ENCODE data around the gene MAGI1.

Gene MAGI1

GRCh38 chr3:65827076-65827475 lies 211.6 kb downstream of the MAGI1 start:
- DNase-seq: no peak

- no peak for DNase-seq
Observed at GRCh38 chr3:65824166-65824565, 214.6 kb downstream of the MAGI1 start.

GRCh38 chr3:65820600-65820999 lies 218.1 kb downstream of the MAGI1 start:
- DNase-seq: no peak

GRCh38 chr3:65819896-65820295 lies 218.8 kb downstream of the MAGI1 start:
- no peak for DNase-seq

GRCh38 chr3:65817553-65818126 lies 221.1 kb downstream of the MAGI1 start:
- no peak for DNase-seq

- DNase-seq: no peak
Observed at GRCh38 chr3:65816208-65816607, 222.5 kb downstream of the MAGI1 start.

- DNase-seq: no peak
Observed at GRCh38 chr3:65814845-65815578, 223.7 kb downstream of the MAGI1 start.

GRCh38 chr3:65811892-65812291 lies 226.8 kb downstream of the MAGI1 start:
- no peak for DNase-seq

GRCh38 chr3:65811086-65811761 lies 227.5 kb downstream of the MAGI1 start:
- DNase-seq: no peak

GRCh38 chr3:65810302-65810701 lies 228.4 kb downstream of the MAGI1 start:
- no peak for DNase-seq

- DNase-seq: no peak
Observed at GRCh38 chr3:65809641-65810150, 229.0 kb downstream of the MAGI1 start.

- no peak for DNase-seq
Observed at GRCh38 chr3:65808824-65809223, 229.9 kb downstream of the MAGI1 start.

GRCh38 chr3:65808407-65808806 lies 230.3 kb downstream of the MAGI1 start:
- DNase-seq: no peak

- no peak for DNase-seq
Observed at GRCh38 chr3:65807225-65807624, 231.5 kb downstream of the MAGI1 start.

- no peak for DNase-seq
Observed at GRCh38 chr3:65806600-65806999, 232.1 kb downstream of the MAGI1 start.

GRCh38 chr3:65796676-65797075 lies 242.0 kb downstream of the MAGI1 start:
- DNase-seq: no peak

GRCh38 chr3:65795166-65795565 lies 243.6 kb downstream of the MAGI1 start:
- no peak for DNase-seq

GRCh38 chr3:65793495-65794200 lies 245.1 kb downstream of the MAGI1 start:
- no peak for DNase-seq

- no peak for DNase-seq
Observed at GRCh38 chr3:65788461-65788860, 250.3 kb downstream of the MAGI1 start.

- DNase-seq: no peak
Observed at GRCh38 chr3:65787827-65788226, 250.9 kb downstream of the MAGI1 start.

GRCh38 chr3:65787340-65787739 lies 251.4 kb downstream of the MAGI1 start:
- no peak for DNase-seq

GRCh38 chr3:65786890-65787289 lies 251.8 kb downstream of the MAGI1 start:
- DNase-seq: no peak

GRCh38 chr3:65785065-65785645 lies 253.6 kb downstream of the MAGI1 start:
- DNase-seq: no peak
